Tibial nerve (tissue), 4 donors: ENCODE results near the gene FXYD3. TPM values are rescaled to one million over a fixed set of nuclear protein-coding genes. Genes with fewer than 3 reads are reported as not detected.

Source experiments
- DNase-seq, 2 donors: peaks; one replicate each; pipeline ENCODE4 v3.0.0-alpha.2; 2019; ENCODE audit warnings: low spot score in 2 of 2
- H3K27ac ChIP-seq, 4 donors: fragments of 200-600 bp; sonication (generic) in 3 of 4; one replicate each; pipeline ENCODE4 v1.5.1; 2017 to 2019; ENCODE audit warnings: mild to moderate bottlenecking in 1 of 4
- H3K27me3 ChIP-seq, 2 donors: fragments of 200-600 bp; sonication (generic) in 1 of 2; one replicate each; pipeline versions ENCODE4 v1.5.1 to v1.6.0; 2017 to 2019
- H3K36me3 ChIP-seq, 3 donors: fragments of 200-600 bp; sonication (generic); one replicate each; pipeline ENCODE4 v1.5.1; 2018 to 2019
- H3K4me1 ChIP-seq, 4 donors: fragments of 200-600 bp; sonication (generic) in 3 of 4; one replicate each; pipeline ENCODE4 v1.5.1; 2017 to 2019
- H3K4me3 ChIP-seq, 4 donors: fragments of 200-600 bp; sonication (generic) in 3 of 4; one replicate each; pipeline ENCODE4 v1.5.1; 2017 to 2019; ENCODE audit warnings: mild to moderate bottlenecking in 1 of 4, moderate library complexity in 1 of 4
- H3K9me3 ChIP-seq, 4 donors: fragments of 200-600 bp; sonication (generic) in 3 of 4; one replicate each; pipeline ENCODE4 v1.5.1; 2017 to 2019
- EP300 ChIP-seq, 2 donors: sonication (generic); formaldehyde crosslinking; IDR thresholded peaks; one replicate each; pipeline ENCODE4 v1.6.1; 2017; ENCODE audit warnings: antibody characterized with exemption in 2 of 2, mild to moderate bottlenecking in 1 of 2
- POLR2A ChIP-seq, 2 donors: fragments of 450-650 bp; IDR thresholded peaks; one replicate each; pipeline ENCODE4 v1.6.1; 2017; ENCODE audit warnings: antibody characterized with exemption in 2 of 2, mild to moderate bottlenecking in 2 of 2, moderate library complexity in 2 of 2
- WGBS, 2 donors: methylation state at CpG; one replicate each; pipeline ENCODE4 v1.1.5; 2018; 5-methylcytosine and 5-hydroxymethylcytosine counted together
- total RNA-seq, 4 donors: library from RNA; depleted of rRNA; stranded (reverse); fragments of >200 nt; gene quantifications; one replicate each; pipeline ENCODE4 v1.1.0, GENCODE V29; 2016
- TF ChIP-seq, protein P1 (sequence below), 5 experiments: fragments of 200-600 bp in 3 of 5; fragments of 450-650 bp in 2 of 5; sonication (generic) in 3 of 5; IDR thresholded peaks; one replicate each; pipeline ENCODE4 v1.5.1; 2016 to 2019; ENCODE audit warnings: antibody characterized with exemption in 5 of 5, mild to moderate bottlenecking in 3 of 5, moderate library complexity in 2 of 5

The FXYD3 gene
- total RNA-seq, 4 donors from 2014 or later, result 10.8 to 33.9 (median 16.6) TPM

DNA sequence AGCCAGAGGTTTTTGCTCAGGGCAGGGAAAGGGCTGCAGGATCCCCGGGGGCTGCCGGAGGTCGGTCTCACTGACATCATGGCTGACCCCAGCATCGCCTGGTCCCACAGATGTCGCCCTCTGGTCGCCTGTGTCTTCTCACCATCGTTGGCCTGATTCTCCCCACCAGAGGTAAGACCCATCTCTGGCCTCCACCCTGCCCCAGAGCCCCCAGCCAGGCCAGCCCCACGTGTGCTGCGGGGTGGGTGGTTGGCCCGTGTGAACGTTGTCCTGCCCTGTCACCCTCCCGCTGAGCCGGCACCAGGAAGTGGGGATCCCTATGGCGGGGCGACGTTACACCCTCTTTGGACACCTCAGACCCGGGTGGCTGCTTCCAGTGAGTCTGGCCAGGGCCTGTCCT is 39.8 kb downstream of the FXYD3 start:
- Histone ChIP-seq H3K36me3 (peaks cover 0 to 33% (median 9%) of the 10 kb centered on the region in 3 donors), H3K4me3 (peak overlapping the region; percentile 28 to 63 (median 48)), H3K27ac (peak overlapping the region in 2 of 4 donors; percentile 78 to 87), H3K9me3 (no peaks in the 10 kb centered on the region), H3K4me1 (peaks cover 0 to 37% (median 5%) of the 10 kb centered on the region in 4 donors), H3K27me3 (peaks cover 0 to 35% of the 10 kb centered on the region in 2 donors)
- WGBS, 2 donors, result 26 to 40% methylated on average over 5 to 14 of the region's 17 CpGs
- DNase-seq, result no peak
- TF ChIP-seq POLR2A (IDR thresholded peaks at IDR 0.05) (no peak), EP300 (IDR thresholded peaks at IDR 0.05) (no peak)
- TF ChIP-seq, protein P1, sequence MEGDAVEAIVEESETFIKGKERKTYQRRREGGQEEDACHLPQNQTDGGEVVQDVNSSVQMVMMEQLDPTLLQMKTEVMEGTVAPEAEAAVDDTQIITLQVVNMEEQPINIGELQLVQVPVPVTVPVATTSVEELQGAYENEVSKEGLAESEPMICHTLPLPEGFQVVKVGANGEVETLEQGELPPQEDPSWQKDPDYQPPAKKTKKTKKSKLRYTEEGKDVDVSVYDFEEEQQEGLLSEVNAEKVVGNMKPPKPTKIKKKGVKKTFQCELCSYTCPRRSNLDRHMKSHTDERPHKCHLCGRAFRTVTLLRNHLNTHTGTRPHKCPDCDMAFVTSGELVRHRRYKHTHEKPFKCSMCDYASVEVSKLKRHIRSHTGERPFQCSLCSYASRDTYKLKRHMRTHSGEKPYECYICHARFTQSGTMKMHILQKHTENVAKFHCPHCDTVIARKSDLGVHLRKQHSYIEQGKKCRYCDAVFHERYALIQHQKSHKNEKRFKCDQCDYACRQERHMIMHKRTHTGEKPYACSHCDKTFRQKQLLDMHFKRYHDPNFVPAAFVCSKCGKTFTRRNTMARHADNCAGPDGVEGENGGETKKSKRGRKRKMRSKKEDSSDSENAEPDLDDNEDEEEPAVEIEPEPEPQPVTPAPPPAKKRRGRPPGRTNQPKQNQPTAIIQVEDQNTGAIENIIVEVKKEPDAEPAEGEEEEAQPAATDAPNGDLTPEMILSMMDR (IDR thresholded peaks at IDR 0.05), result no peak

DNA sequence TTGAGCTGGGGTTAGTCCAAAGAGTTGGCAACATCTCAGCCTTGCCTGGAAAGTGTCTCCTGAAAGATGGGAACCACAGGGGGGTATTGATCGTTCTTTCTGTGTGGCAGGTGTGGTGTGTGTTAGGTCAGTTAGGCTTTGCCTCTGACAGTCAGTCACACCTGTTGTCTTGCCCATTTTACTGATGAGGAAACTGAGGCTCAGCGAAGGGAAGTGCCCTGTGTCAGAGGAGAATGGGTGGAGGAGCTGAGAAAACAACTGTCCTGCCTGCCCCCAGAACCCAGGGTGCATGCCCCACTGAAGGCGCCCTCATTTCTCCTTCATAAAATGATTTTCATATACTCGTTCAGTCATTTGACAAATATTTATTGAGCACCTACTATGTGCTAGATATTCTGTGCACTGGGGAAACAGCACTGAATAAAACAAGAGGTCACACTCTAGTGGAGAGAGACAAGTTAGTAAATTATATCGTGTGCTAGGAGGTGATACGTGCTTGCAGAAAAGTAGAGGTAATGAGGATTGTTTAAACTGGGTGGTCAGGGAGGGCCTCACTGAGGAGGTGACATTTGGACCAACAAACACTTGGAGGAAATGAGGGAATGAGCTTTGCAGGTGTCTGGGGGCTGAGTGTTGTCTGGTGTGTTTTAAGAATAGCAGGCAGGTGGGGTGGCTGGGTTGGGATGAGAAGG is 40.5 kb downstream of the FXYD3 start:
- peaks cover 0 to 35% of the 10 kb centered on the region in 2 donors for H3K27me3 ChIP-seq
- peak overlapping the region in 1 of 4 donors; percentile 63 for H3K4me3 ChIP-seq
- no peak for TF ChIP-seq EP300 (IDR thresholded peaks at IDR 0.05)
- TF ChIP-seq, protein P1 (IDR thresholded peaks at IDR 0.05), result no peak
- no peak for TF ChIP-seq POLR2A (IDR thresholded peaks at IDR 0.05)
- peaks cover 0 to 37% (median 5%) of the 10 kb centered on the region in 4 donors for H3K4me1 ChIP-seq
- 94% methylated on average over 6 of the region's 6 CpGs for WGBS, 2 donors
- H3K36me3 ChIP-seq, result peaks cover 0 to 38% (median 9%) of the 10 kb centered on the region in 3 donors
- DNase-seq, result no peak
- peak overlapping the region in 2 of 4 donors; percentile 78 to 87 for H3K27ac ChIP-seq
- no peaks in the 10 kb centered on the region for H3K9me3 ChIP-seq

DNA sequence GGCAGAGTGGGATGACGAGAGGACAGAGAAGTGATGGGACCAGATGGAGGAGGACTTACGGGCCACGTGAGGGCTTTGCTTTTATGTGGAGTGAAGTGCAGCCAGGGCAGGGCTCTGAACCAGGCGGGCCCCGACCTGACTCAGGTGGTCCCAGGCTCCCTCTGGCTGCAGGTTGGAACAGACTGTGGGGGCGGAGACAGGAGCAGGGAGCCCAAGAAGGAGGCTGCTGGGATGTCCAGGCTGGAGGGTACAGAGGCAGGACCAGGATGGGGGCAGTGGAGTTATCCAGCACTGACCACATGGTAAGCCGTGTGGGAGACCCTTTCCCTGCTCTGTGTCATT is 41.0 kb downstream of the FXYD3 start:
- whole genome bisulfite sequencing, 2 donors, result 79 to 80% methylated on average over 7 of the region's 7 CpGs
- peaks cover 0 to 37% (median 5%) of the 10 kb centered on the region in 4 donors for H3K4me1 ChIP-seq
- peaks cover 0 to 35% of the 10 kb centered on the region in 2 donors for H3K27me3 ChIP-seq
- peaks cover 0 to 43% (median 9%) of the 10 kb centered on the region in 3 donors for H3K36me3 ChIP-seq
- no peak overlapping the region for H3K4me3 ChIP-seq
- TF ChIP-seq, protein P1 (IDR thresholded peaks at IDR 0.05), result no peak
- no peak for TF ChIP-seq POLR2A (IDR thresholded peaks at IDR 0.05)
- DNase-seq, result no peak
- H3K9me3 ChIP-seq, result peaks cover 0 to 5% (median 0%) of the 10 kb centered on the region in 4 donors
- no peak overlapping the region for H3K27ac ChIP-seq

DNA sequence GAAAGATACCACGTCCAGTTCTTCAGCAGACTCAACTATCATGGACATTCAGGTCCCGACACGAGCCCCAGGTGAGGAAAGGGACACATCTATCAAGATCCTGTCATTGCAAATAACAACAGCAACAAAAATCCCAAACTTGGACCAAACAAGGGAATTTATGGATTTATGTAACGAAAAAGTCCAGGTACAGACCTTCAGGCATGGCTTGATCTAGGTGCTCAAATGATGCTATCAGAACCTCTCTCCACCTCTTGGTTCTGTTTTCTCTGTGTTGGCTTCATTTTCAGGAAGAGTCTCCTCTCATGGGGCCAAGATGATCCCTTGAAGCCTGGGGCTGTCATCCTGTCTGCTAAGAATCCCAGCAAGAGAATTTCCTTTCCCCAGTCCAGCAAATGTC is 41.8 kb downstream of the FXYD3 start:
- peaks cover 0 to 11% (median 0%) of the 10 kb centered on the region in 4 donors for H3K9me3 ChIP-seq
- no peak overlapping the region for H3K27ac ChIP-seq
- peaks cover 0 to 51% (median 9%) of the 10 kb centered on the region in 3 donors for H3K36me3 ChIP-seq
- no peak overlapping the region for H3K4me3 ChIP-seq
- TF ChIP-seq EP300 (IDR thresholded peaks at IDR 0.05), result no peak
- TF ChIP-seq, protein P1 (IDR thresholded peaks at IDR 0.05), result no peak
- TF ChIP-seq POLR2A (IDR thresholded peaks at IDR 0.05), result no peak
- peaks cover 0 to 35% of the 10 kb centered on the region in 2 donors for H3K27me3 ChIP-seq
- H3K4me1 ChIP-seq, result peaks cover 0 to 37% (median 5%) of the 10 kb centered on the region in 4 donors
- WGBS, 2 donors, result 93 to 96% methylated on average over 4 of the region's 4 CpGs
- DNase-seq, result no peak

DNA sequence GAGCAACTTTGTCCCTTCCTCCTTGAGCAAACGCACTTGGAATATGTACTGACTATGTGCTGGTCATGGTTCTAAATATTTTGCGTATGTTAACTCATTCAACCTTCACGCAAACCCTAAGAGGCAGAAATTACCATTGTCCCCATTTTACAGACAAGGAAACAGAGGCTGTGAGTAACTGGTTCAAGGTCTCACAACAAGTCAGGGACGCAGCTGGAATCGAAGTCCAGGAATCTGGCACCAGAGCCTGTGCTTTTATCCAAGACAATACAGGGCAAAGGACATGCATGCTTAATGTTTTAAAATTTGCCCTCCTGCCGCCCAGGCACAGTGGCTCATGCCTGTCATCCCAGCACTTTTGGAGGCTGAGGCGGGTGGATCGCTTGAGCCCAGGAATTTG is 44.0 kb downstream of the FXYD3 start:
- H3K27ac ChIP-seq, result no peak overlapping the region
- peaks cover 0 to 73% (median 9%) of the 10 kb centered on the region in 3 donors for H3K36me3 ChIP-seq
- H3K4me3 ChIP-seq, result no peak overlapping the region
- H3K9me3 ChIP-seq, result peaks cover 0 to 31% (median 0%) of the 10 kb centered on the region in 4 donors
- H3K27me3 ChIP-seq, result peaks cover 0 to 19% of the 10 kb centered on the region in 2 donors
- H3K4me1 ChIP-seq, result peaks cover 0 to 22% (median 2%) of the 10 kb centered on the region in 4 donors
- TF ChIP-seq EP300 (IDR thresholded peaks at IDR 0.05) (no peak), POLR2A (IDR thresholded peaks at IDR 0.05) (no peak)
- TF ChIP-seq, protein P1 (IDR thresholded peaks at IDR 0.05), result no peak
- 75 to 77% methylated on average over 8 of the region's 8 CpGs for WGBS, 2 donors
- DNase-seq, result no peak
